GM12891 (cell line): ENCODE data around the gene GSX1.

Experiments used
- PAX5 ChIP-seq: IDR thresholded peaks from 2 replicates; pipeline ENCODE4 v1.6.1; 2011; ENCODE audit warnings: low read length, moderate library complexity, mild to moderate bottlenecking; ENCODE audit not compliant: insufficient read depth, severe bottlenecking
- POLR2A ChIP-seq: IDR thresholded peaks from 2 replicates; pipeline ENCODE4 v1.6.1; 2011; ENCODE audit warnings: low read depth, low read length, control low read depth
- POLR2AphosphoS5 ChIP-seq: IDR thresholded peaks from 2 replicates; pipeline ENCODE4 v1.6.1; 2011; ENCODE audit warnings: low read depth, low read length, control low read depth
- SPI1 ChIP-seq: IDR thresholded peaks from 2 replicates; pipeline ENCODE4 v1.6.1; 2011; ENCODE audit warnings: low read depth, low read length, control low read depth
- TAF1 ChIP-seq: IDR thresholded peaks from 2 replicates; pipeline ENCODE4 v1.6.1; 2011; ENCODE audit warnings: low read depth, low read length, control low read depth

- TF ChIP-seq POLR2AphosphoS5 = no peak
- no peak for TF ChIP-seq POLR2A
- no peak for TF ChIP-seq SPI1
- no peak for TF ChIP-seq PAX5
- no peak for TF ChIP-seq TAF1
Observed at GRCh38 chr13:27775943-27776342, 16.3 kb upstream of the GSX1 start.
